LoVo (cell line): Measurements from ENCODE around the gene CSK.

Experiments
- DNase-seq: peaks from one replicate; pipeline ENCODE4 v3.0.0-alpha.2; 2016; ENCODE audit warnings: low spot score

Gene CSK

DNA sequence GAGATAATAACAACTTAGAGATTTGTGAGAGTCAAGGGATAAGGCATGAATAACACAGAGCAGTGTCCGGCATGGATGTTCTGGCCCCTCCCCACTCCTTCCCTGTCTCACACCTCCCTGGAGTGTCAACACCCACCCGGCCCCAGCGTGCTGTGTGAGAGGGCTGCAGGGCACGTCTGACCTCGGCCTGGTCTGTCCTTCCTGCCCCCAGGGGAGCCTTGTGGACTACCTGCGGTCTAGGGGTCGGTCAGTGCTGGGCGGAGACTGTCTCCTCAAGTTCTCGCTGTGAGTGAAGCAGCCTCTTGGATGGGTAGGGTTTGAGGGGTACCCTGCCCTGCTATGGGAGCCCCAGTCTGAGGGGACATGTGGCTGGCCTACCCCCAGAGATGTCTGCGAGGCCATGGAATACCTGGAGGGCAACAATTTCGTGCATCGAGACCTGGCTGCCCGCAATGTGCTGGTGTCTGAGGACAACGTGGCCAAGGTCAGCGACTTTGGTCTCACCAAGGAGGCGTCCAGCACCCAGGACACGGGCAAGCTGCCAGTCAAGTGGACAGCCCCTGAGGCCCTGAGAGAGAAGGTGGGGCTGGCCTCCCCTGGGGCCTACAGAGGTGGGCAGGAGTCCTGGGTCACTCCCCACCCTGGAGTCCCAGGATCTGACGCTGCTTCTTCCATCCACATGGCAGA lies 19.6 kb downstream of the CSK start:
- DNase-seq, result no peak

DNA sequence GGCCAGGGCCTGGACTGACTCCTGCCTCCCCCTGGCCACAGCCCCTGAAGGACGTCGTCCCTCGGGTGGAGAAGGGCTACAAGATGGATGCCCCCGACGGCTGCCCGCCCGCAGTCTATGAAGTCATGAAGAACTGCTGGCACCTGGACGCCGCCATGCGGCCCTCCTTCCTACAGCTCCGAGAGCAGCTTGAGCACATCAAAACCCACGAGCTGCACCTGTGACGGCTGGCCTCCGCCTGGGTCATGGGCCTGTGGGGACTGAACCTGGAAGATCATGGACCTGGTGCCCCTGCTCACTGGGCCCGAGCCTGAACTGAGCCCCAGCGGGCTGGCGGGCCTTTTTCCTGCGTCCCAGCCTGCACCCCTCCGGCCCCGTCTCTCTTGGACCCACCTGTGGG lies 20.4 kb downstream of the CSK start:
- no peak for DNase-seq

DNA sequence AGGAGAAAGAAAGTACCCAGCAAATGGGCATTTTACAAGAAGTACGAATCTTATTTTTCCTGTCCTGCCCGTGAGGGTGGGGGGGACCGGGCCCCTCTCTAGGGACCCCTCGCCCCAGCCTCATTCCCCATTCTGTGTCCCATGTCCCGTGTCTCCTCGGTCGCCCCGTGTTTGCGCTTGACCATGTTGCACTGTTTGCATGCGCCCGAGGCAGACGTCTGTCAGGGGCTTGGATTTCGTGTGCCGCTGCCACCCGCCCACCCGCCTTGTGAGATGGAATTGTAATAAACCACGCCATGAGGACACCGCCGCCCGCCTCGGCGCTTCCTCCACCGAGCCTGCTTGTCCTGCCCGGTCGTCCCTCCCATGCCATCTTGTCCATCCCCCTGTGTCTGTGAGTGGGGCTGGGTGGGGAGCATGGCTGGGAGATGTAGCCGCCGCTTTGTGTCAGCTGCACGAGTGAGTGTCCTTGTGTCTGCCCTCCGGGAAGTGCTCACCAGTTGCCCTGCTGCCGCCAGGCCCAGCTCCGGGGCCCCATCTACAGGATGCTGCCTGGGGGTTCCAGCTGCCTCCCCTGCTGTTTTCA lies 21.1 kb downstream of the CSK start:
- DNase-seq, result no peak

DNA sequence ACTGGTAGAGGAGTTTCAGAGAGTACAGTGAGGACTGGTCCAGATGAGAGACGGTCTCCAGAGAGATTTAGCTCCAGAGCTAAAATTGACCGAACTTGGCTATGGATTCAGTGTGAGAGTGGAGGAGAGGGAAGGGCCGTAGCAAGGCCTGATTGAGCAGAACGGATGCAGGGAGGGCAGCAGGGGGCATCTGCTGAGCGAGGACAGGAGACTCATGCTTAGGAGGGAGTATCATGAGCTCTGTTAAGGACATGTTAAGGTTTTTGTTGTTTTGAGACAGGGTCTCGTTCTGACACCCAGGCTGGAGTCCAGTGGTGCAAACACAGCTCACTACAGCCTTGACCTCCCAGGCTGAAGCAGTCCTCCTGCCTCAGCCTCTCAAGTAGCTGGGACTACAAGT lies 23.1 kb downstream of the CSK start:
- no peak for DNase-seq

DNA sequence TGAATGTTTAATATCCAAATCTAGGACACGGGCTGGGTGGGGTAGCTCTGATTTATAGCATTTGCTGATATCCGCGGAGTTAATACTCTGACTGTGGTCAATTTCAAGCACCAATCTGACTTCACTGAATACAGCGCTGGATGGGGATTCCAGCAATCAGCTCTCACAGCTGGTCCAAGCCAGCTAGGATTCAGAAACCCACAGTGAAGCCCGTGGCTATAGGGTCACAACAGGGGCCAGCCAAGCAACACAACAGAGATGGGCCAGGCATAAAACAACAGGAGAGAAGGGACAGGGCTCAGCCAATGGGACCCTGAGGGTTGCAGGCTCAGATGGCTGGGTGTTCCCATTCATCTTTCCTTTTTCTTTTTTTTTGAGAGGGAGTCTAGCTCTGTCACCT lies 25.4 kb downstream of the CSK start:
- no peak for DNase-seq

DNA sequence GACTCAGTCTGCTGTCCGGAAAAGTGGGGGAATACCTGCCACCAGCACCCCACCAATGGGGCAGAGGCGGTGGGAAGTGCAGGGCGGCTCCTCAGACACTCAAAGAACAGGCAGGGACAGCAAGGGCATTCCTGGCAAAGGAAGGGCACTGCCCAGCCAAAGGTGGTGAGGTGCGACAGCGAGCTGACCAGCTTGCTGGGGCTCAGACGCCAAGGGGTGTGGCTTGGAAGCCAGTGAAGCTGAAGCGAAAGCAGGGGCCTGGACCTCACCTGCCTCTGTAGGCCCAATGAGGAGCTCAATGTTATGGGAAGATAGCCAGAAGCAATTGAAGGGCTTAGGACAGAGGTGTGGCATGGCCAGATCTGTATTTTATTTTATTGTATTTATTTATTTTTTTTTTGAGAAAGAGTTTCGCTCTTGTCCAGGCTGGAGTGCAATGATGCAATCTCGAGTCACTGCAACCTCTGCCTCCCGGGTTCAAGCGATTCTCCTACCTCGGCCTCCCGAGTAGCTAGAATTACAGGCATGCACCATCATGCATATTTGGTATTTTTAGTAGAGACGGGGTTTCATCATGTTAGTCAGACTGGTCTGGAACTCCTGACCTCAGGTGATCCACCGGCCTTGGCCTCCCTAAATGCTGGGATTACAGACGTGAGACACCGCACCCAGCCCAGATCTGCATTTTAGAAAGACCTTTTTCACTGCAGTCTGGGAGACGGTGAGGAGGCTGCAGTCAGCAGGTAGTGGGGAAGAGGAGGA lies 26.4 kb downstream of the CSK start:
- DNase-seq, result peak; percentile 44

DNA sequence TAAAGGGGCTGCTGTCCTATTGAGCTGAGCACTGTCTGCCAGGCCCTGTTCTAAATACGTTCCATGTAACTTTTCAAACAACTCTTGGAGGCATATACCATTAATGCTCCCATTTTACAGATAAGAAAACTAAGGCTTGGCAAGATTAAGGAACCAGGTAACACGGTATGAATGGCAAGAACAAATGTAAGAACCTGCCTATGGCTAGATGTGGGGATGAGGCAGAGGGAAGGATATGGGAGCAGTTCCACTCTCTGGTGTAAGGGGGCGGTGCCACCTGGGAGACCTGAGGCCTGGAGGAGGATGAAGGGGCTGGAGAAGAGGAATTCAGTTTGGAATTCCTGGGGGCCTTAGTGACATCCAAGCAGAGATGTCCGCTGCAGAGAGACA lies 27.0 kb downstream of the CSK start:
- no peak for DNase-seq

DNA sequence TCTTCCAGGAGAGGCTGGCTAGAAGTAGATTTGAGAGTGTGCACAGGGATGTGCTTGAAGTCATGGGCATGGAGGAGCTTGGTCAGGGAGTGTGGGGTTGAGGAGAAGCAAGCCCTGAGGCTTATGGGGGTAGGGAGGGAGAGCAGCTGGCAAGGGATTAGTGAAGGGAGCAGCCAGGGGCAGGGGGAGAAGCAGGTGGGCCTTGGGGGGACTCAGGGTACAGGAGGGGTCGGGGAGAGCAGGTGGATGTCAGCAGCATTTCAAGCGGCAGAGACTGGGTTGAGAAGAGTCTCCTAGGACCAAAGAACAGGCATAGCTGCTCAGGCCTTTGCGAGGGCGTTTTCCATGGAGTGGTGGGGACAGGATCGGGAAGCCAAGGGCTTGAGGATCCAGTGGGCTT lies 27.4 kb downstream of the CSK start:
- no peak for DNase-seq

DNA sequence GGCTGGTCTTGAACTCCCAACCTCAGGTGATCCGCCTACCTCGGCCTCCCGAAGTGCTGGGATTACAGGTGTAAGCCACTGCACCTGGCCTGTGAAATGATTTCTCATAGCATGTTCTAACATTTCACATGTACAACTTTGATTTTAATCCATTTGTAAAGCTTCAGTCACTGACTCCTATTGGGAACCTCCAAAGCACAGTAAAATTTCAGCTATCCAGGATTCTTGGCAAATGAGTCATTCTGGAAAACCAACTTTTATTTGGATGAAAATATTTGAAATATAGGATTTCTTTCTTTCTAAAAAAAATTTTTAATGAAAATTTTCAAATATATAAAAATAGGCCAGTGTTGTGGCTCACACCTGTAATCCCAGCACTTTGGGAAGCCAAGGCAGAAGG lies 28.1 kb downstream of the CSK start:
- DNase-seq, result no peak

DNA sequence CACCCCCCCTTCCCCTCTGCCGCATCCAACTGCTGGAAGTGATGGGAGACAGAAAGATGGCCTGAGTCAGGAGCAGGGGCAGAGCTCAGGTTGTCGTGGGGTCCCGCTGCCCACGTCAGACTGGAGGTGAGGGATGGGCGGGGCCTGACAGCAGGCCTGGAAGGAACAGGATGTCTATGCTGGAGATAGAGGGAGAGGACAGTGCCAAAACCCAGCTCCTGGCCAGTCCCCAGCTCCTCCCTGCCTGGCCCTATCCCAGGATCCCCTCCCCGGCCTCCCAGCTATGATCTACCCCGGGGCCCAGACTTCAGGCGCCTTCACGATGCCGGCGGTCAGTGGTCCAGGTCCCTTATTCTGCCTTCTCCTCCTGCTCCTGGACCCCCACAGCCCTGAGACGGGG lies 30.7 kb downstream of the CSK start, which contains the start of gene LMAN1L:
TSS of gene LMAN1L (plus strand) at position 303 of the 400 bp plus-strand sequence. CDS start at position 323, 20 bp downstream.
- DNase-seq, result no peak

DNA sequence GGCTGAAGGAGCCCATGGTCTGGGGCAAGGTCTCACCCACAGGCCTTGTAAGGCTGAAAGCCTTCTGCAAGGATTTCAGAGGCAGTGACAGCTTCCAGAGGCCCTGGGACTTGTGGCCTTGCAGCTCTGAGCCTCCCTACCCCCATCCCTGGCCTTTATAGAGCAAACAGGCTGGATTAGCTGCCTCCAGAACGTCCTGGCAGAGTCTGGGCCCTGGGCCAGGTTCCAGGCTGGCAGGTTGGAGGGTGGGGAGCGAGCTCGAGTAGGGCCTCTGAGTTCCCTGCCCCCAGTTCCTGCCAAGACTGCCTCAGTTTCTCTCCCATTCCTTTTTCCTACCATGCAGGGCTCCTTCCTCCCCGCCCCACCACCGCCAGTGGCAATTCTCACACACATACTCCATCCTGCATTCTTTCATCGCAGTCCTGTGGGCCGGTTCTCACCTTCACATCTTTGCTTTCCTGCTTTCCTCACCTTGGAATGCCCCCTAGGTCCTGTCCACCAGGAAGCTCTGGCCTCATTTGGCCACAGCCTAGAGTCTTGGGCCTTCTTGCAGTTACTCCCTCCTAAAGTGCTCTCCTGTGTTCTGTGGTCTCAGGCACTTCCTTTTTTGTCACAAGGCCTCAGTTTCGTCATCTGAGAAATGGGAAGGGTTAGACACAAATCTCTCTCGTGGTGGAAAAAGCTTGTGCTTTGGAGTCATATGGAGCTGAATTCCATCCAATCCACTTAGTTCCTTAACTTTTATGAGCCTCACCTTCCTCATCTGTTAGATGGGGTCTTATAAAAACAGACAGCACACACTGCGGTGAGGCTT lies 33.4 kb downstream of the CSK start:
- DNase-seq, result no peak

DNA sequence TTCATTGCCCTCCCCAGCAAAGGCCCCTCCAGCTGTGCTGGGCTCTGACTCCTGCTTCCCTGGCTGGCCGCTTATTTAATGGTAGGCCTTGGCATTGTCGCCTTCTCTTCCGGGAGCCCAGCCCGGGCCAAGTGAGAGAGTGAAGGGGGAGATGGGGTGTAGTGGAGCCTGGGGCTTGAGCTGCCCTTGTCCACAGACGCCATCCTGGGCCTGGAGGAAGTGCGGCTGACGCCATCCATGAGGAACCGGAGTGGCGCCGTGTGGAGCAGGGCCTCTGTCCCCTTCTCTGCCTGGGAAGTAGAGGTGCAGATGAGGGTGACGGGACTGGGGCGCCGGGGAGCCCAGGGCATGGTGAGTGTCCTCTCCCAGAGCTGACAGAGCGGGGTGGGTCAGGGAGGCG lies 34.1 kb downstream of the CSK start:
- no peak for DNase-seq

DNA sequence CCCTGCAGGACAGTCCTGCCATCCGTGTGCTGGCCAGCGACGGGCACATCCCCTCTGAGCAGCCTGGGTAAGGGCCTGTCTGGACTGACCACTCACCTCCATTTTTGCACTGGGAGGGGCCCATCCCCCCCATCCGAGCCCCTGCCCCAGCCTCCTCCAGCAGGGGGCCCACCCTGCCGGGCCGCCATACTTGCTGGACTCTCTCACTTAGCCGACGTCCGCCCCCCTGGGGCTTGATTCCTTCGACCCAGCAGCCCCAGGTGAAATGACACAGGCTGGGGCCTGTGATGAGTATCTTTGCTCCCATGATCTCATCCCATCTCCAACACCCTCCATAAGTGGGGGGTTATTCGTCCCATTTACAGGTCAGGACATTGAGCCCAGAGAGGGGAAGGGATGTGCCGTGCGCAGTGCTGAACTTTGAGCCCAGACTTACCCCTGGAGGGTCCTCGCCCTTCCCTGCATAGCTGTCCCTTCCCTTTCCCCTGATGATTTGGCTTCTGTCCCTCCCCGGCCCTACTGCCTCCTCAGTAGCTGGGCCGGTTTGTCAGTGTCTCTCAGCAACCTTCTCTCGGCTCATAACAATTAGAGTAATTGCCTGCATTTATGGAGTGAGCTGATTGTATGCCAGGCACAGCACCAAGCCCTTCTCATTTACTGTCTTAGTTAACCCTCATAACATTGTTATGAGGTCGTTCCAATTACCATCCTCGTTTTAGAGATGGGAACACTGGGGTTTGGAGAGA lies 34.9 kb downstream of the CSK start:
- DNase-seq, result no peak

DNA sequence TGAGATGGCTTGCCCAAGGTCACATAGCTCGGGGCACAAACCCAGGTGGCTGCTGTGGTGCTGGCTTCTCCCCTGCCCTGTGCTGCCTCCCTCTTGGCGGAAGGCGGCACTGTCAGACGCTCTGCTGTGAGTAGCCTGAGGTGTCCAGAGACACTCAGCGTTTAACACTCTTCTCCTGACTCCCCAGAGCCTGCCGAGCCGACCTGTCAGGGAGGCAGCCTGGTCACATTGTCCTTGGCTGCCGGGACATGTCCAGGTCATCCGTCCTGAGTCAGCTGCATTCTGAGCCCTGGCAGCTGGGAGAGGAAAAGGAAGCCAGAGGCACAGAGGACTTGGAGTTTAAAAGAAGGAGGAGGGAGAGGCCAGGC lies 35.5 kb downstream of the CSK start:
- no peak for DNase-seq

DNA sequence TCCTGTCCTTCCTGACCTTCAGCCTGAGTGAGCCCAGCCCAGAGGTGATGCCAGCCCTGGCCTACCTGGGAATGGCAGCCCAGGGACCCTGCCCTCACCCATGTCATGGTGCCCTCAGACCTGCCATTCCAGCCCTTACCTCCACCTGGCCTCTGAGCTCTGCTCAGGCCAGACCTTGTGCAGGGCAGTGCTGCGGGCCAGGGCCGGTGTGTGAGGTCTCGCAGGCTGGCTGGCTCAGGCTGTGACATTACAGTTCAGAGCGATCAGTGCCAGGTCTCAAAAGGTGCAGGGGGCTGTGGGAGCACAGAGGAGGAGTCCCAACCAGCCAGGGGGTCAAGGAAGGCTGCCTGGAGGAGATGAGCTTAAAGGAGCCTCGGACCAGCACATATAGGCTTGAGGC lies 38.2 kb downstream of the CSK start:
- DNase-seq, result no peak

DNA sequence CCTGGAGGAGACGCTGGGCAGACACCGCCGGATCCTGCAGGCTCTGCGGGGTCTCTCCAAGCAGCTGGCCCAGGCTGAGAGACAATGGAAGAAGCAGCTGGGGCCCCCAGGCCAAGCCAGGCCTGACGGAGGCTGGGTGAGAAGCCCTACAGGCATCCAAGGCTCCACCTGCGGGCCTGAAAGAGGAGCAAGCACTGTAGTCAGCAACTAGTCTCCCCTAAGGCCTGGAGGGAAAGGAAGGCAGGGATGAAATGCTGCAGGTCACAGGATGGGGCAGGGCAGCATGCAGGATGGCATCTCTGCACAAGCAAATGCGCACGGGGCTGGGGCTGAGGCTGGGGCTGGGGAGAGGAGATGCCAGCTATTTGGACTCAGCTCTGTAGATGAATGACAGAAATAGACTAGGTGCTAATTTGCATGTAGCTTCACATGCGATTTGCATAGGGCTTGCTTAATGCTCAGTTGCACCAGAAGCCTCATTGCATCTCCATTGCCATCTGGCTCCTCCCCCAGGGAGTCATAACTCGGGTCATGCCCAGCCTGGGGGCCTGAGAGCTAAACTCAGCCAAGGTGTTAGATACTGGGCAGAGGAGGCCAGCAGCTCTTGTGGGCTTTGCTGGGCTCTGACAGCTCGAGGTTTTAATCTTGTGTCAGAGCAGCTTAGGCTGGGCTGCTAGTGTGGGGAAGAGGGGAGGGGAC lies 39.4 kb downstream of the CSK start:
- no peak for DNase-seq

DNA sequence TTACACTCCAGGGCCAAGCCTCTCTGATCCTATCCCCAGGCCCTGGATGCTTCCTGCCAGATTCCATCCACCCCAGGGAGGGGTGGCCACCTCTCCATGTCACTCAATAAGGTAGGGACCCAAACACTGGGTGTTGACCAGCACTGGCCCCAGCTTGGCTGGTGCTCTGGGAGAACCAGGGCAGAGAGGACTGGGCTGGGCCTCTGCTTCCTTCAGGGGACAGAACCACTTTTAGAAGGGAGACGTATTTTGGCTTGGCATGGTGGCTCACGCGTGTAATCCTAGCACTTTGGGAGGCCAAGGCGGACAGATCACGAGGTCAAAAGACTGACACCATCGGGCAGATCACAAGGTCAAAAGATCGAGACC lies 39.9 kb downstream of the CSK start:
- no peak for DNase-seq

DNA sequence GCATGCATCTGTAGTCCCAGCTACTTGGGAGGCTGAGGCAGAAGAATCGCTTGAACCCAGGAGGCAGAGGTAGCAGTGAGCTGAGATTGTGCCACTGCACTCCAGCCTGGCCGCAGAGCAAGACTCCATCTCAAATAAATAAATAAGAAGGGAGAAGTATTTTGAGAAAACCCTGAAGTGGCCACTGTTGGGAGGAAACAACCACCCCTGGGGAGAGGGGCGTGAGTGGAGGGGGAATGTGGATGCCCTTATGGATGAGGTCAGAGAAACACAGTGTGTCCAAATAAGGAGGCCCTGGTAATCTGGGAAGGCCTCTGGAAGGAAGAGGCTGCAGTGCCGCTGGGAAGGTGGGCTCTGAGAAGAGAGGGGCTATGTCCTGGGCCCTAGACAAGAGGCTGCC lies 40.4 kb downstream of the CSK start:
- no peak for DNase-seq

DNA sequence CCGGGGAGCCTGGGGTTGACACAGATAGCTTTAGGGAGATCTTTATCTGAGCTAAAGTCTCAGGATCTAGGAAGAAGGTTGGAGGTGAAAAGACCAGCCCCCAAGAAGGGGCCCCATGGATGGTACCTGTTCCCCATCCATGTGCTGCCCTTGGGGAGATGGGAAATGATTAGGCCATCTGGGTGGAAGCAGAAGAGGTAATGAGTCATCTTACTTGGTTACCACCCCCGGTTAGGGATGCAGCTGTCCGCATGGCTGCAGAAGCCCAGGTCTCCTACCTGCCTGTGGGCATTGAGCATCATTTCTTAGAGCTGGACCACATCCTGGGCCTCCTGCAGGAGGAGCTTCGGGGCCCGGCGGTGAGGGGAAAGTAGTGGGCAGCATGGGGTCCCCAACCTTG lies 41.4 kb downstream of the CSK start:
- DNase-seq, result no peak

DNA sequence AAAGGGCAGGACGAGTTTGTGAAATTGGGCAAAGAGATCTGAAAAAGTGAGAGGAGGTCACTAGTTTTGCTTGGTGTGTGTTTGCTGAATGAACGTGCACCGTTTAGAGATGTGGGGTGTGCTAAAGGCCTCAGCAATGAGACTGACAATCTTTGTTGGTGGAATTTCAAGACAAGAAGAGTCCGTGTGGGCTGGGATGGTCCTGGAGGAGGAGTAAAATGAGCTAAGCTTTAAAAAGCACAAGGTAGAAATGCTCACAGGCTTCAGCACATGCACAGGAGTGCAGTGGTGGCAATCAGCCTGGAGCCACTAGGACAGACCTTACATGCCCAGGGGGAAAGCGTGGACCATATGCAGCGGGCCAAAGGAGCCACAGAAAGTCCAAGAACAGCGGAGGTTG lies 43.1 kb downstream of the CSK start:
- DNase-seq, result no peak

DNA sequence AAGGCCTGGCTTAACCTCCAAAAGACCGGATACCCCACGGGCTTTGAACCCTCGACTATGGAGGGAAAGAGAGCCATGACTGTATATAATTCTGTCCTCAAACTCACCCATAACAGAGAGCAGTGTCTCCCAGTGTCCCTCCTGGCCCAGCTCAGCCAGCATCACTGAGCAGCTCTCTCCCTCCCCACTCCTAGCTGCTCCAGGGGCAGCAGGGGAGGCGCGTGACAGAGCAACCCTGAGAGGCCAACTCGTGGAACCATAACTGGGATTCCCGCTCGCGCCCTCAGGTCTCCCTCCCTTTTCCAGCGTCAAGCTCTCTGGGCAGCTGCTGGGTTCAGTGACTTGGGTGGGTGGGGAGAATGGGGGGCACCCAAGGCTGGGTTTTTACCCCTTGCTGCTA lies 44.0 kb downstream of the CSK start:
- no peak for DNase-seq
